Adrenal gland (tissue), 5 donors: ENCODE measurements around the gene OR8U1.

Source experiments
- POLR2A ChIP-seq, 2 donors: fragments of 450-650 bp; IDR thresholded peaks; one replicate each; pipeline ENCODE4 v1.6.1; 2017; ENCODE audit warnings: antibody characterized with exemption in 2 of 2, mild to moderate bottlenecking in 2 of 2, moderate library complexity in 1 of 2
- TF ChIP-seq, protein P1 (sequence below), 6 experiments: fragments of 450-650 bp in 4 of 6; fragments of 200-600 bp in 2 of 6; sonication (generic) in 1 of 6; IDR thresholded peaks; 1 replicate in 5 of 6; 2 replicates in 1 of 6; pipeline versions ENCODE4 v1.5.1 to v1.8.0; 2016 to 2021; ENCODE audit warnings: antibody characterized with exemption in 6 of 6, mild to moderate bottlenecking in 2 of 6, moderate library complexity in 1 of 6
- donor health status: DM: no; HTN: no; CAD: no.

GRCh38 chr11:56345739-56346138 lies 29.7 kb upstream of the OR8U1 start, which contains the start of gene OR8K1:
- TF ChIP-seq, protein P1, sequence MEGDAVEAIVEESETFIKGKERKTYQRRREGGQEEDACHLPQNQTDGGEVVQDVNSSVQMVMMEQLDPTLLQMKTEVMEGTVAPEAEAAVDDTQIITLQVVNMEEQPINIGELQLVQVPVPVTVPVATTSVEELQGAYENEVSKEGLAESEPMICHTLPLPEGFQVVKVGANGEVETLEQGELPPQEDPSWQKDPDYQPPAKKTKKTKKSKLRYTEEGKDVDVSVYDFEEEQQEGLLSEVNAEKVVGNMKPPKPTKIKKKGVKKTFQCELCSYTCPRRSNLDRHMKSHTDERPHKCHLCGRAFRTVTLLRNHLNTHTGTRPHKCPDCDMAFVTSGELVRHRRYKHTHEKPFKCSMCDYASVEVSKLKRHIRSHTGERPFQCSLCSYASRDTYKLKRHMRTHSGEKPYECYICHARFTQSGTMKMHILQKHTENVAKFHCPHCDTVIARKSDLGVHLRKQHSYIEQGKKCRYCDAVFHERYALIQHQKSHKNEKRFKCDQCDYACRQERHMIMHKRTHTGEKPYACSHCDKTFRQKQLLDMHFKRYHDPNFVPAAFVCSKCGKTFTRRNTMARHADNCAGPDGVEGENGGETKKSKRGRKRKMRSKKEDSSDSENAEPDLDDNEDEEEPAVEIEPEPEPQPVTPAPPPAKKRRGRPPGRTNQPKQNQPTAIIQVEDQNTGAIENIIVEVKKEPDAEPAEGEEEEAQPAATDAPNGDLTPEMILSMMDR (IDR thresholded peaks at IDR 0.05): no peak
- no peak for TF ChIP-seq POLR2A (IDR thresholded peaks at IDR 0.05)
